GM23338 (cell line): ENCODE measurements around the gene HECTD1. TPM values are rescaled to one million over a fixed set of nuclear protein-coding genes. Genes with fewer than 3 reads are reported as not detected.

Experiments used
- ATAC-seq: fragments of 200-7000 bp; cut with Tn5 transposase; 3 replicates; pipeline ENCODE4 v1.9.1; 2020
- DNase-seq: peaks from one replicate; pipeline ENCODE4 v3.0.0-alpha.2; 2015; ENCODE audit warnings: low spot score
- H2AFZ ChIP-seq: fragments of 200-600 bp; sonication (generic); 2 replicates; pipeline ENCODE4 v1.8.0; 2016; ENCODE audit warnings: antibody characterized with exemption, mild to moderate bottlenecking, moderate library complexity
- H3F3A ChIP-seq: fragments of 200-600 bp; sonication (generic); replicated peaks from 2 replicates; pipeline ENCODE4 v1.8.0; 2017; ENCODE audit warnings: antibody characterized with exemption, mixed run types, low read depth
- H3K27ac ChIP-seq: fragments of 200-600 bp; sonication (generic); 2 replicates; pipeline ENCODE4 v1.6.1; 2016; ENCODE audit warnings: low read depth
- H3K27me3 ChIP-seq: fragments of 200-600 bp; sonication (generic); 2 replicates; pipeline ENCODE4 v1.8.0; 2016; ENCODE audit warnings: mild to moderate bottlenecking, mixed run types, moderate library complexity; ENCODE audit not compliant: insufficient read depth
- H3K36me3 ChIP-seq: fragments of 200-600 bp; sonication (generic); 2 replicates; pipeline ENCODE4 v1.8.0; 2016; ENCODE audit warnings: mild to moderate bottlenecking; ENCODE audit not compliant: insufficient read depth
- H3K4me1 ChIP-seq: fragments of 200-600 bp; sonication (generic); 2 replicates; pipeline ENCODE4 v1.8.0; 2016; ENCODE audit warnings: mild to moderate bottlenecking, moderate library complexity; ENCODE audit not compliant: insufficient read depth
- H3K4me2 ChIP-seq: fragments of 200-600 bp; sonication (generic); 2 replicates; pipeline ENCODE4 v1.7.1; 2017; ENCODE audit warnings: mixed run types
- H3K4me3 ChIP-seq: fragments of 200-600 bp; sonication (generic); 2 replicates; pipeline ENCODE4 v1.6.1; 2016; ENCODE audit warnings: mixed run types
- H3K79me2 ChIP-seq: fragments of 200-600 bp; sonication (generic); replicated peaks from 2 replicates; pipeline ENCODE4 v1.8.0; 2017; ENCODE audit warnings: mild to moderate bottlenecking; ENCODE audit not compliant: insufficient read depth
- H3K9me2 ChIP-seq: fragments of 200-600 bp; sonication (generic); 2 replicates; pipeline ENCODE4 v1.8.0; 2017; ENCODE audit not compliant: insufficient read depth
- H4K20me1 ChIP-seq: fragments of 200-600 bp; sonication (generic); replicated peaks from 2 replicates; pipeline ENCODE4 v1.8.0; 2017; ENCODE audit warnings: mild to moderate bottlenecking; ENCODE audit not compliant: insufficient read depth
- H3K27ac Mint-ChIP-seq: 2 replicates; pipeline ENCODE4 v1.8.0; 2020; ENCODE audit warnings: inconsistent platforms, mild to moderate bottlenecking, moderate library complexity, mixed read lengths
- H3K27me3 Mint-ChIP-seq: 3 replicates; pipeline ENCODE4 v1.8.0; 2022; ENCODE audit warnings: low read depth, mild to moderate bottlenecking, moderate library complexity, mixed read lengths, inconsistent platforms; ENCODE audit not compliant: insufficient read depth, poor library complexity
- H3K36me3 Mint-ChIP-seq: 3 replicates; pipeline ENCODE4 v1.8.0; 2021; ENCODE audit warnings: low read depth, mild to moderate bottlenecking, inconsistent platforms, moderate library complexity, mixed read lengths
- H3K4me1 Mint-ChIP-seq: 3 replicates; pipeline ENCODE4 v1.8.0; 2020; ENCODE audit warnings: mild to moderate bottlenecking, inconsistent platforms, mixed read lengths
- H3K4me3 Mint-ChIP-seq: 3 replicates; pipeline ENCODE4 v1.8.0; 2021; ENCODE audit warnings: moderate library complexity, mild to moderate bottlenecking, inconsistent platforms, mixed read lengths
- H3K9me3 Mint-ChIP-seq: 3 replicates; pipeline ENCODE4 v1.8.0; 2020; ENCODE audit warnings: moderate library complexity, mild to moderate bottlenecking, inconsistent platforms, mixed read lengths
- CREB1 ChIP-seq: fragments of 250-450 bp; sonication (Bioruptor Pico); IDR thresholded peaks from 2 replicates; pipeline ENCODE4 v1.5.0; 2020; ENCODE audit warnings: low read depth, mild to moderate bottlenecking, moderate library complexity
- ETS1 ChIP-seq: IDR thresholded peaks from 2 replicates; pipeline ENCODE4 v1.6.1; 2016; ENCODE audit warnings: antibody characterized with exemption
- EZH2 ChIP-seq: fragments of 200-600 bp; sonication (generic); IDR thresholded peaks from one replicate; pipeline ENCODE4 v1.8.0; 2017; ENCODE audit warnings: antibody characterized with exemption, mild to moderate bottlenecking, low read depth; ENCODE audit not compliant: unreplicated experiment
- JUNB ChIP-seq: IDR thresholded peaks from one replicate; pipeline ENCODE4 v1.6.1; 2016; ENCODE audit warnings: antibody characterized with exemption; ENCODE audit not compliant: unreplicated experiment
- ZNF331 ChIP-seq: fragments of 250-450 bp; sonication (Bioruptor Pico); IDR thresholded peaks from 2 replicates; pipeline ENCODE4 v1.5.0; 2020; ENCODE audit warnings: low read depth, mild to moderate bottlenecking, moderate library complexity
- ZNF462 ChIP-seq: fragments of 250-450 bp; sonication (Bioruptor Pico); IDR thresholded peaks from 2 replicates; pipeline ENCODE4 v1.5.0; 2020; ENCODE audit warnings: mild to moderate bottlenecking, moderate library complexity
- polyA plus RNA-seq: library from polyadenylated mRNA; unstranded; fragments of >200 nt; fragmentation: Nextera tagmentation; extraction: Ambion mirVana; gene quantifications from 2 replicates; pipeline ENCODE4 v1.2.1, GENCODE V29; 2016
- total RNA-seq: library from RNA; depleted of rRNA; stranded (reverse); fragments of >200 nt; shearing (Covaris generic); gene quantifications from 2 replicates; pipeline ENCODE4 v1.2.3, GENCODE V29; 2014

The HECTD1 gene
- total and polyA plus RNA-seq, 2 experiments from 2014 or later, result 42.1 to 132 TPM

DNA sequence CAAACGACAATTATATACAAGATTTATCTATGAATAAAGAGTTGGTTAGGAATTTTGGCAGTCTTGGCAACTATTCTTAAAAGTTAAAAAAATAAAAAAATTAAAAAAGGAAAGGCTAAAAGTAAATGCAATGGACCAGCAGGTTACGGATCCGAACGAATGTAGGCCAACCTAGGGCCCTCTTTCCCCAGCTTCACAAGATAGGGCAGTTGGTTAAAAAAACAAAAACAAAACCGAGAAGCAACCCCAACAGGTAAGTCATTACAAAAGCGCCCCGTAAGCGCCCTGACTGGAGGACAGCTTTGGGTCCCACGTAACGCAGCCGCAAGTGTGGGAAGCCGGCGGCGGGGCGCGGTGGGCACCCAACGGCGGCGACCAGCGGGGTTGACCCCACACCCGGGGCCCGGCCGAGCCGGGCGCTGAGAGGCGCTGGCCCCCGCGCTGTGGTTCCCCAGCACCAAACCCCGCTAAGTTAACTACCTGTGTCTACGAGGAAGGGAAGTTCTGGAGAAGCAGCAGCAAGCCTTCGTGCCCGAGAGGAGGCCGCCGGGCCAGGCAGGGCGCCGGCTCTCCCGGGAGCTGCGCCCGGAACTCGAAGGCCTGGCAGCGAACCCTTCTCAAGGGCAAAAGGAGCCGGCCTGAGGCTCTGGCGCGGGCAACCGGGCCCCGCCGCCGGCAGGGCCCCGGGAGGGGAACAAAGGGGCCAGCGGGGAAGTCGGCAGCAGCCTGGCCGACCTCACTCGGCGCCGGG, 882 bp downstream of the HECTD1 start (continued):
- TF ChIP-seq JUNB (no peak), CREB1 (CRISPR knock-in tag) (no peak), ETS1 (no peak), EZH2 (no peak), ZNF331 (no peak)

GRCh38 chr14:31205681-31206535, 1.7 kb downstream of the HECTD1 start:
- H3K79me2 ChIP-seq, result peaks cover 57% of the 10 kb centered on the region
- peaks cover 8% of the 10 kb centered on the region for H3K4me1 ChIP-seq
- Mint-ChIP-seq H3K27me3 (peaks cover 12% of the 10 kb centered on the region), H3K9me3 (no peaks in the 10 kb centered on the region), H3K4me1 (peaks cover 24% of the 10 kb centered on the region), H3K4me3 (peak overlapping the region; percentile 90), H3K36me3 (peaks cover 37% of the 10 kb centered on the region; the same call in 2 of the 3 replicates), H3K27ac (no peak overlapping the region)
- peak overlapping the region; percentile 88 for H3K4me2 ChIP-seq
- peaks cover 13% of the 10 kb centered on the region for H3F3A ChIP-seq
- TF ChIP-seq ZNF462 (CRISPR knock-in tag), result no peak
- no peak overlapping the region for H2AFZ ChIP-seq
- no peaks in the 10 kb centered on the region for H3K36me3 ChIP-seq
- ATAC-seq (no peak), DNase-seq (no peak)
- H3K9me2 ChIP-seq, result no peaks in the 10 kb centered on the region
- peaks cover 9% of the 10 kb centered on the region for H4K20me1 ChIP-seq
- peak overlapping the region; percentile 65 for H3K4me3 ChIP-seq
- H3K27ac ChIP-seq, result no peak overlapping the region
- H3K27me3 ChIP-seq, result no peaks in the 10 kb centered on the region
